EL (cell line): ENCODE results near the gene CLDN3.
A peak's percentile ranks its signal among the peaks of the same experiment; 100 is the strongest.
"Not testable (repeated sequence)": the region's sequence is repeated elsewhere in the genome, so short reads cannot be mapped to it uniquely, and the experiment has no call there.

ENCODE experiments used
- DNase-seq: peaks from one replicate; pipeline ENCODE4 v3.0.0-alpha.2; 2016

CLDN3 gene, protein sequence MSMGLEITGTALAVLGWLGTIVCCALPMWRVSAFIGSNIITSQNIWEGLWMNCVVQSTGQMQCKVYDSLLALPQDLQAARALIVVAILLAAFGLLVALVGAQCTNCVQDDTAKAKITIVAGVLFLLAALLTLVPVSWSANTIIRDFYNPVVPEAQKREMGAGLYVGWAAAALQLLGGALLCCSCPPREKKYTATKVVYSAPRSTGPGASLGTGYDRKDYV

DNA sequence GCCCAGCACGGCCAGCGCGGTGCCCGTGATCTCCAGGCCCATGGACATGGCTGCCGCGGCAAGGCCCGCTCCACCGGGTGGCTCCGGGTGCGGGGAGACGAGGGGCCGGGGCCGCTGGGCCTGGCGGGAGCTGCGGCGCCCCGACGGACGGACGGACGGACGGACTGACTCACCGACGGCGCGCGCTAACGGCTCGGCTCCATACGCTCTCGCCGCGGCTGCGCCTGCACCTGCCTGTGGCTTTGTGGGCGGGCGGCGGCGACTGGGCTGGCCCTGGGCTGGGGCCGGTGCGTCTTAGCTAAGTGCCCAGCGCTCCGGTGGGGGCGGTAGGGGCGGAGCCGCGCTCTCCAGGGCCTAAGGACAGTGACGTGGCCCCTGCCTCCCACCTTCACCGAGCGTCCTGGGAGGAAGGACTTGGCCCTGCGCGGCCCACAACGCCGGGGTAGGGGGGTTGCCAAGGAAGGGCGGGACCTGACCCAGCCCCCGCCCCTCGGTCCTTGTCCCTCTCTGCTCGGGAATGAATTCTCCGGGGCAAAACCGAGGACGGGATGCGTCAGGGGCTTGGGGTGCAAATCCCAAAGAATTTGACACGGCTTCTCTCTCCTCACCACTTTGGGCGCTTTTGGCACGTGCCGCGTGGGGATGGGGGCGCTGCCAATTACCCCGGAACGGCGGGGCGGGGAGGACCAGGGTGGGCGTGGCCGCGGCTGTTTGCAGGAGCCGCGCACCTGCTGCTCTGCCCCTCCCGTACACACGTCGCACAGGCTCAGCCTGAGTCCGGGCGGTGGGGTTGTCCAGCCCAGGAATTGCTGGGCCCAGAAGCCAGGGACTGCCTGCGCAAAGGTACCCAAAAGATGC is at the start of gene CLDN3:
TSS of gene CLDN3 (minus strand) at position 269 of the 858 bp plus-strand sequence. CDS start at position 48, 221 bp downstream.
- peak; percentile 24 for DNase-seq

GRCh38 chr7:73817121-73817520 is 47.1 kb upstream of the CLDN3 start:
- no peak for DNase-seq

GRCh38 chr7:73815436-73815835 is 45.4 kb upstream of the CLDN3 start:
- DNase-seq = no peak

DNA sequence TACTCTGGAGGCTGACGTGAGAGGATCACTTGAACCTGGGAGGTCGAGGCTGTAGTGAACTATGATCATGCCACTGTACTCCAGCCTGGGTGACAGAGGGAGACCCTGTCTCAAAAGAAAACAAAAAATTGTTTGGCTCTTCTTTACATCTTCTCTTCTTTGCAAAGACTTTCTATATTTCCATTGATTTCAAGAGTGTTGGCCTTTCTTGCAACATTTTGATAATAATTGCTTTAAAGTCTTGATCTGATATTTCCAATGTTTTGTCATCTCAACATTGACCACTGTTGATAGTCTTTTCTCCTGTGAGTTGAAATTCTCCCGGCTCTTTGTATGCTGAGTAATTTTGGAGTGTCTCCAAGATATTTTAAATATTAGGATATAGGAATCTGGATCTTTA is 42.9 kb upstream of the CLDN3 start:
- DNase-seq = no peak

- DNase-seq = peak; percentile 65
These were observed 41.7 kb upstream of the CLDN3 start for GRCh38 chr7:73811760-73812168.

DNA sequence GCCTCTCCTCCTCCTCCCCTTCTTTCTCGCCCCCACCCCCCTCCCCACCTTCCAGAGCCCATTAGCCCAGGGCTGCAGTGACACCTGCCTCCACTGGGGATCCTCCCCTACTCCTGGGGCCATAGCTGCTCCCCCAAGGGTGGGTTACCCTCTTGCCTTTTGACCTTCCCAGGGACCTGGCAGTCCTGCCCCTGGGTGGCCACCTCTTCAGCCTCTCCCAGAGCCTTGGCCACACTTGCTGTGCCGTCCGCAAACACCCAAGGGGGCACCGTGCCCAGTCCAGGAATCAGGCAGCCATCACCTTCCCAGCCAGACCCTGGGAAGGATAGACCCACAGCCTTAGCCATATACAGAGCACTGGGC is 40.9 kb upstream of the CLDN3 start:
- DNase-seq = no peak

DNA sequence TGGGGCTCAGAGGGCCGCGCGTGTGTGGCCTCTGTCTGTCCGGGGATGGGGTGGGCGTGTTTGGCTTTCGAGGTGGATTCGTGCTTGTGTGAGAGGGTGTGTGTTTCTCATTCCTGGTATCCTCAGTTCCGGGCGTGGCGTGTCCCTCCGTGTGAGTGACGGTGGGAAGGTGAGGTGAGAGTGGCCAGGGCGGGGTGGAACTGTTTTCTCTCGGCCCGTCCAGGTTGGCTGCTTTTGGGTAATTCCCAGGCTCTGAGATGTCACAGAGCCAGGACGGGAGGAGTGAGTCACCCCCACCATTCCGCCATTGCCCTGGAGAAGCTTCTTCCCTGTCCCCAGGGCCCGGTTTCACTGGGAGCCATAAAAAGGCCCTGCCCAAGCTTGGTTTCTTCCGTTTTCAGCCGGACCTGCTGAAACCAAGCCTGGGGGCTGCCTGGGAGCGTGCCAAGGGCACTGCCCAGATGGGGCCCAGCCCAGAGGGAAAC is 39.4 kb upstream of the CLDN3 start:
- no peak for DNase-seq

GRCh38 chr7:73802459-73802858 is 32.4 kb upstream of the CLDN3 start:
- DNase-seq = no peak

- no peak for DNase-seq
These were observed 31.5 kb upstream of the CLDN3 start for GRCh38 chr7:73801577-73801976.

- no peak for DNase-seq
These were observed 29.4 kb upstream of the CLDN3 start for GRCh38 chr7:73799282-73800141.

DNA sequence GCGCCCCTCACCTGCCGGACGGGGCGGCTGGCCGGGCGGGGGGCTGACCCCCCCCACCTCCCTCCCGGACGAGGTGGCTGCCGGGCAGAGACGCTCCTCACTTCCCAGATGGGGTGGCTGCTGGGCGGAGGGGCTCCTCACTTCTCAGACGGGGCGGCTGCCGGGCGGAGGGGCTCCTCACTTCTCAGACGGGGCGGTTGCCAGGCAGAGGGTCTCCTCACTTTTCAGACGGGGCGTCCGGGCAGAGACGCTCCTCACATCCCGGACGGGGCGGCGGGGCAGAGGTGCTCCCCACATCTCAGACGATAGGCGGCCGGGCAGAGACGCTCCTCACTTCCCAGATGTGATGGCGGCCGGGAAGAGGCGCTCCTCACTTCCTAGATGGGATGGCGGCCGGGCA is 27.1 kb upstream of the CLDN3 start:
- DNase-seq = not testable (repeated sequence)

GRCh38 chr7:73796656-73797055 is 26.6 kb upstream of the CLDN3 start:
- DNase-seq = not testable (repeated sequence)

GRCh38 chr7:73795188-73795587 is 25.1 kb upstream of the CLDN3 start:
- not testable (repeated sequence) for DNase-seq

- DNase-seq = not testable (repeated sequence)
These were observed 21.2 kb upstream of the CLDN3 start for GRCh38 chr7:73791170-73791690.

DNA sequence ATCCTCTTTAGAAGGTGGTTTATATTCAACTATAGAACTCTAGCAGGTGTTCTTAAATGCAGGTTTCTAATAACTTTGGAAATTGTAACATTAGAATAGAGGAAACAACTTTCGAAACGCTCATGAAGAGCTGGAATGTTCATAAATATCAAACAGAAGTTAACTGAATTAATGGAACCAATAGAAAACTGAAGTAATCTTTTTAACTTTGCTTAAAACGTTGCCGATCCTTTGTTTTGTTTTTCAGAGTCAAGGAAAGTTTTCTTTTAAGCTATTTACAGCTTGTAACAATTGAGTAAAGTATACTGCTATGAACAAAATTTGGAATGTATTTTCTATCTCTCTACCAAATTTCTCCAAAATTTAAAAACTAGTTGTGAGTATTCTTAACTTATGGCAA is 19.0 kb upstream of the CLDN3 start:
- DNase-seq = no peak

- DNase-seq = not testable (repeated sequence)
These were observed 17.6 kb upstream of the CLDN3 start for GRCh38 chr7:73787786-73788048.

DNA sequence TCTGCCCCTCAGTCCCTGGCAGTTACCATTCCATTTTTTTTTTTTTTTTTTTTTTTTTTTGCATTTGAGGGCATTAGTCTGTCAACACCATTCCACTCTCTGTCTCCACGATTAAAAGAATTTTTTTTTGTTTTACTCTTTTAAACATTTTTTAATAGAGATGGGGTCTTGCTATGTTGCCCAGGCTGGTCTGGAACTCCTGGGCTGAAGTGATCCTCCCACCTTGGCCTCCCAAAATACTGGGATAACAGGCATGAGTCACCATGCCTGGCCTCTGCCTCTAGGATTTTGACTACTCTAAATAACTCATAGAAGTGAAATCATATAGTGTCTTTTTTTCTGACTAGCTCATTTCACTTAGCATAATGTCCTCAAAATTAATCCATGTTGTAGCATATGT is 16.5 kb upstream of the CLDN3 start:
- DNase-seq = no peak

DNA sequence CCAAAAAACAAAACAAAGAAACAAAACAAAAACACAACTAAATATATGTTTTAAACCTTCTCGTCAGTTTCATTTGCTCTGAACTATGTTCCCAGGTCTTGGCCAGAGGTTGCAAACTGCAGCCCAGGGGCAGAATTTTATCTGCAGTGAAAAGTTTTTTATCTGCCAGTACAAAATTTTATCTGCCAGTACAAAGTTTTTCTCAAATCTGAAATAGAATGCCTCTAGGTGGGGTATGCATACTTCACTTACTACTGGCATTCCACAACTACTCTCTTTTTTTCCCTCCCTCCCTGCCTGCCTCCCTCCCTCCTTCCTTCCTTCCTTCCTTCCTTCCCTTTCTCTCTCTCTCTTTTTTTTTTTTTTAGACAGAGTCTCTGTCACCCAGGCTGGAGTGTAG is 9.4 kb upstream of the CLDN3 start:
- DNase-seq = no peak

- DNase-seq = no peak
These were observed 8.8 kb upstream of the CLDN3 start for GRCh38 chr7:73778801-73779389.

DNA sequence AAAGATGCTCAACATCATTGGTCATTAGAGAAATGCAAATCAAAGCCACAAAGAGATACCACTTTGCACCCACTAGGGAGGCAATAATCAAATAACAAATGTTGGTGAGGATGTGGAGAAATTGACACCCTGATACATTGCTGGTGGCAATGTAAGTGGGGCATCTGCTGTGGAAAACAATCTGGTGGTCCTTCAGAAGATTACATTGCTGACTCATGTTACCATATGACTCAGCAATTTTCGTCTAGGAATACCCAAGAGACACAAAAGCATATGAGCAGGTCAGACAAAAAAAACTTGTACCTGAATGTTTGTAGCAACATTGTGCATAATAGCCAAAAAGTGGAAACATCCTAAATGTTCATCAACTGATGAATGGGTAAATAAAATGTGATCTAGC is 4.9 kb upstream of the CLDN3 start:
- peak; percentile 29 for DNase-seq

DNA sequence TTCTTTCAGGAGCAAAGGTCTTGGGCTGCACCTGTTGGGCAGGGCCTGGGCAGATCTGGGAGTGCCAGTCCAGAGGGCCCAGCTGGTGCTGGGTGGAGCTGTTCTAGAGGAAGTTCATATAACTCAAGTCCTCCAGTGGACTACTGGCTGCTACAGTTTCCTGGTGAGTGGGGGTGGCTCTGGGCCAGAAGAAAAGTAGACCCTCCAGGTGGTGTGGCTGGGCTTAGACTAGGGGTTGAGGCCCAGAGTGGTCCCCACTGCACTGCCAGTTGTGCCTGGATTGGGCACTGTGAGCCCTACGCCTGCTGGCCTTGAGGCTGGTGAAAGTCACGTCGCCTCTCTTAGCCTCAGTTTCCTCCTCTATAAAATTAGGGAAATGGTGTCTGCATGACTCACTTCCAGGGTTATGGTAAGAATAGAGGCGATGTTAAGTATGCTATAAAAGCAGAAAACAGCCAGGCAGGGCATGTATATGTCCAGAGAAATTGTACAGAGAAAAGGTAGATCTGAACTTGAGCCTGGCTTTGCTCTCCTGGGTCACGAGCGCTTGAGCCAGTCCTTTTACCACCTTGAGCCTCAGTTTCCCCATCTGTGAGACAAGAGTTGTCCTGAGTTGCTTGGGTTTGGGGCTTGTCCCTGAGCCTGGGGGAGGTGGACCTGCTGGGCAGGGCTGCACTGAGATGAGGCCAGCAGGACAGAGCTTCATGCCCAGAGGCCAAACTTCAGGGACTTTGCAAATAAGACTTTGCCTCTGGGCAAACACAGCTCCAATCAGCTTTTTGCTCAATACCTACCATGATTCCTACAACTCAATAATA is 3.8 kb upstream of the CLDN3 start:
- DNase-seq = no peak
